GM12865 (cell line): Measurements from ENCODE around the gene HMGCS1.

Source experiments
- DNase-seq: peaks from one replicate; pipeline ENCODE4 v3.0.0; 2010; ENCODE audit warnings: low read depth
- H3K4me3 ChIP-seq: 2 replicates; pipeline ENCODE4 v1.5.1; 2011; ENCODE audit warnings: mild to moderate bottlenecking, low read depth, low read length, control low read depth
- CTCF ChIP-seq: IDR thresholded peaks from 2 replicates; pipeline ENCODE4 v1.5.1; 2011; ENCODE audit warnings: low read length, control low read depth, low read depth, inconsistent platforms; ENCODE audit not compliant: insufficient read depth; ENCODE audit errors: missing control alignments

The HMGCS1 gene

GRCh38 chr5:43295202-43295601 is 18.0 kb downstream of the HMGCS1 start:
- DNase-seq = no peak
- TF ChIP-seq CTCF = no peak
- no peak overlapping the region for H3K4me3 ChIP-seq

GRCh38 chr5:43294226-43294625 is 19.0 kb downstream of the HMGCS1 start:
- no peak for TF ChIP-seq CTCF
- no peak overlapping the region for H3K4me3 ChIP-seq
- no peak for DNase-seq

- H3K4me3 ChIP-seq = no peak overlapping the region
- no peak for TF ChIP-seq CTCF
- DNase-seq = no peak
Measured at GRCh38 chr5:43290726-43291125, 22.5 kb downstream of the HMGCS1 start.

GRCh38 chr5:43288269-43288831 is 24.9 kb downstream of the HMGCS1 start:
- TF ChIP-seq CTCF = no peak
- no peak for DNase-seq
- H3K4me3 ChIP-seq = no peak overlapping the region

GRCh38 chr5:43287493-43287892 is 25.7 kb downstream of the HMGCS1 start:
- DNase-seq = no peak
- TF ChIP-seq CTCF = no peak
- H3K4me3 ChIP-seq = no peak overlapping the region

- no peak for TF ChIP-seq CTCF
- DNase-seq = no peak
- no peak overlapping the region for H3K4me3 ChIP-seq
Measured at GRCh38 chr5:43286623-43287022, 26.6 kb downstream of the HMGCS1 start.
